Fibroblast of lung (primary cell): ENCODE data around the gene CERS6. TPM values are rescaled to one million over a fixed set of nuclear protein-coding genes. Genes with fewer than 3 reads are reported as not detected.

Source experiments
- DNase-seq, 2 donors: peaks; one replicate each; pipeline versions ENCODE4 v3.0.0 to v3.0.0-alpha.2; 2010; ENCODE audit warnings: low read depth in 2 of 2
- H2AFZ ChIP-seq: 2 replicates; pipeline ENCODE4 v1.5.1; 2012; ENCODE audit warnings: low read length, control low read depth, inconsistent platforms
- H3K27ac ChIP-seq: 2 replicates; pipeline ENCODE4 v1.5.1; 2011; ENCODE audit warnings: low read length, control low read depth; ENCODE audit not compliant: insufficient read depth
- H3K27me3 ChIP-seq: 2 replicates; pipeline ENCODE4 v1.5.1; 2011; ENCODE audit warnings: mild to moderate bottlenecking, low read length; ENCODE audit not compliant: control insufficient read depth, insufficient read depth
- H3K36me3 ChIP-seq: 2 replicates; pipeline ENCODE4 v1.5.1; 2011; ENCODE audit warnings: low read length; ENCODE audit not compliant: control insufficient read depth, insufficient read depth
- H3K4me1 ChIP-seq: 2 replicates; pipeline ENCODE4 v1.5.1; 2011; ENCODE audit warnings: low read length; ENCODE audit not compliant: control insufficient read depth, insufficient read depth; ENCODE audit errors: extremely low read depth
- H3K4me2 ChIP-seq: 2 replicates; pipeline ENCODE4 v1.5.1; 2011; ENCODE audit warnings: low read length, control low read depth; ENCODE audit not compliant: insufficient read depth; ENCODE audit errors: extremely low read depth
- H3K4me3 ChIP-seq, 4 experiments: fragments of 200-600 bp in 1 of 4; sonication (generic) in 1 of 4; replicated peaks in 1 of 4; 2 replicates each; pipeline ENCODE4 v1.5.1; 2011 to 2016; ENCODE audit warnings: low read length in 4 of 4, low read depth in 3 of 4, mild to moderate bottlenecking in 3 of 4, control low read depth in 2 of 4, inconsistent platforms in 1 of 4, mixed read lengths in 1 of 4; ENCODE audit not compliant: insufficient read depth in 1 of 4; ENCODE audit errors: control extremely low read depth in 1 of 4
- H3K79me2 ChIP-seq: 2 replicates; pipeline ENCODE4 v1.5.1; 2012; ENCODE audit warnings: mild to moderate bottlenecking, low read length, inconsistent platforms; ENCODE audit not compliant: control insufficient read depth, insufficient read depth
- H3K9ac ChIP-seq: 2 replicates; pipeline ENCODE4 v1.5.1; 2011; ENCODE audit warnings: mild to moderate bottlenecking, low read length, control low read depth; ENCODE audit not compliant: insufficient read depth
- H3K9me3 ChIP-seq: 2 replicates; pipeline ENCODE4 v1.5.1; 2012; ENCODE audit warnings: low read depth, low read length; ENCODE audit not compliant: control insufficient read depth, insufficient read depth
- H4K20me1 ChIP-seq: 2 replicates; pipeline ENCODE4 v1.5.1; 2011; ENCODE audit warnings: low read length; ENCODE audit not compliant: control insufficient read depth, insufficient read depth; ENCODE audit errors: extremely low read depth
- CTCF ChIP-seq, 2 donors: IDR thresholded peaks in 1 of 2; conservative IDR thresholded peaks in 1 of 2; 1 replicate in 1 of 2; 2 replicates in 1 of 2; pipeline ENCODE4 v1.5.1; 2011 to 2012; ENCODE audit warnings: low read length in 2 of 2, control low read depth in 1 of 2, inconsistent platforms in 1 of 2, low read depth in 1 of 2, mild to moderate bottlenecking in 1 of 2
- EZH2 ChIP-seq: IDR thresholded peaks from 2 replicates; pipeline ENCODE4 v1.5.1; 2012; ENCODE audit warnings: low read length, control low read depth, mild to moderate bottlenecking; ENCODE audit errors: missing control alignments
- polyA plus RNA-seq, 2 donors: library from polyadenylated mRNA; depleted of rRNA in 1 of 2; stranded (reverse) in 1 of 2; unstranded in 1 of 2; fragments of >200 nt; gene quantifications; 2 replicates each; pipeline ENCODE4 v1.2.1, GENCODE V29; 2011 to 2012; ENCODE audit warnings: missing spikeins in 1 of 2
- total RNA-seq: library from RNA; depleted of rRNA; stranded (reverse); fragments of >200 nt; gene quantifications from 2 replicates; pipeline ENCODE4 v1.2.1, GENCODE V29; 2014

CERS6 gene
- total and polyA plus RNA-seq, 2 donors (not counting 1 experiment from before 2014, with no cell fraction given) = 7.2 to 16.5 TPM

GRCh38 chr2:168652997-168653921 is 197.2 kb downstream of the CERS6 start:
- H3K27ac ChIP-seq = no peak overlapping the region

DNA sequence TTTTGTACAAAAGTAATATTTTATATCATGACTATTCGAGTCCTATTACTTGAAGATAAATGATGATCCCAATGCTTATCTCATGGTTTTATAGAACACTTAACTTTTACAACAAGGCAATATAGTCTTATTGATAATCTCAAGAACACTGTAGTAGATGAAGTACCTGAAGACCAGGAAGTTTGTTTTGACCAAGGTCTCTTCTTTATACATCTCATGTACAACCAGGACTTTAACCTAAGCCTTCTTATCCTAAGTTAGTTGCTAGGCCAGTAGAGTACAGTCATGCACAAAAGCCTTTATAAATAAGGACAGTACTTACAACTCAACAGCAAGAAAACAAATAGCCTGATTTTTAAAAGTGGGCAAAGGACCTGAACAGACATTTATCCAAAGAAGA is 198.6 kb downstream of the CERS6 start:
- no peak for DNase-seq

More at GRCh38 chr2:168652997-168653921, 197.2 kb downstream of the CERS6 start:
- no peaks in the 10 kb centered on the region for H3K79me2 ChIP-seq
- H4K20me1 ChIP-seq = no peaks in the 10 kb centered on the region
- no peaks in the 10 kb centered on the region for H3K4me1 ChIP-seq
- no peak overlapping the region for H3K4me2 ChIP-seq
- no peak overlapping the region for H2AFZ ChIP-seq
- no peaks in the 10 kb centered on the region for H3K9me3 ChIP-seq
- no peaks in the 10 kb centered on the region for H3K36me3 ChIP-seq
- TF ChIP-seq EZH2 = no peak
- TF ChIP-seq CTCF (conservative IDR thresholded peaks at IDR 0.05 in 1 of 2, IDR thresholded peaks at IDR 0.05 in 1 of 2; ENCODE audit: low read depth in 1 of 2, low read length in 2 of 2) = no peak
- H3K9ac ChIP-seq = no peak overlapping the region
- H3K27me3 ChIP-seq = no peaks in the 10 kb centered on the region
- DNase-seq = no peak
- no peak overlapping the region for H3K4me3 ChIP-seq

More for the DNA sequence above, 198.6 kb downstream of the CERS6 start:
- no peak for TF ChIP-seq EZH2
- TF ChIP-seq CTCF (conservative IDR thresholded peaks at IDR 0.05 in 1 of 2, IDR thresholded peaks at IDR 0.05 in 1 of 2; ENCODE audit: low read depth in 1 of 2, low read length in 2 of 2) = no peak
- no peaks in the 10 kb centered on the region for H3K4me1 ChIP-seq
- H3K9me3 ChIP-seq = no peaks in the 10 kb centered on the region
- H2AFZ ChIP-seq = no peak overlapping the region
- H3K27me3 ChIP-seq = no peaks in the 10 kb centered on the region
- no peak overlapping the region for H3K27ac ChIP-seq
- H4K20me1 ChIP-seq = no peaks in the 10 kb centered on the region
- no peak overlapping the region for H3K9ac ChIP-seq
- H3K4me2 ChIP-seq = no peak overlapping the region
- H3K4me3 ChIP-seq = no peak overlapping the region
- H3K36me3 ChIP-seq = no peaks in the 10 kb centered on the region
- no peaks in the 10 kb centered on the region for H3K79me2 ChIP-seq
